Thyroid gland (tissue), 4 donors: Measurements from ENCODE around the gene MARK3.

Experiments
- POLR2A ChIP-seq, 2 donors: fragments of 450-650 bp; IDR thresholded peaks; one replicate each; pipeline ENCODE4 v1.6.1; 2017; ENCODE audit warnings: antibody characterized with exemption in 2 of 2, mild to moderate bottlenecking in 2 of 2, moderate library complexity in 1 of 2
- TF ChIP-seq, protein P1 (sequence below), 6 experiments: fragments of 200-600 bp in 3 of 6; fragments of 450-650 bp in 3 of 6; sonication (generic) in 3 of 6; IDR thresholded peaks; one replicate each; pipeline ENCODE4 v1.5.1; 2016 to 2019; ENCODE audit warnings: antibody characterized with exemption in 6 of 6, mild to moderate bottlenecking in 2 of 6, inconsistent platforms in 1 of 6, moderate library complexity in 1 of 6

DNA sequence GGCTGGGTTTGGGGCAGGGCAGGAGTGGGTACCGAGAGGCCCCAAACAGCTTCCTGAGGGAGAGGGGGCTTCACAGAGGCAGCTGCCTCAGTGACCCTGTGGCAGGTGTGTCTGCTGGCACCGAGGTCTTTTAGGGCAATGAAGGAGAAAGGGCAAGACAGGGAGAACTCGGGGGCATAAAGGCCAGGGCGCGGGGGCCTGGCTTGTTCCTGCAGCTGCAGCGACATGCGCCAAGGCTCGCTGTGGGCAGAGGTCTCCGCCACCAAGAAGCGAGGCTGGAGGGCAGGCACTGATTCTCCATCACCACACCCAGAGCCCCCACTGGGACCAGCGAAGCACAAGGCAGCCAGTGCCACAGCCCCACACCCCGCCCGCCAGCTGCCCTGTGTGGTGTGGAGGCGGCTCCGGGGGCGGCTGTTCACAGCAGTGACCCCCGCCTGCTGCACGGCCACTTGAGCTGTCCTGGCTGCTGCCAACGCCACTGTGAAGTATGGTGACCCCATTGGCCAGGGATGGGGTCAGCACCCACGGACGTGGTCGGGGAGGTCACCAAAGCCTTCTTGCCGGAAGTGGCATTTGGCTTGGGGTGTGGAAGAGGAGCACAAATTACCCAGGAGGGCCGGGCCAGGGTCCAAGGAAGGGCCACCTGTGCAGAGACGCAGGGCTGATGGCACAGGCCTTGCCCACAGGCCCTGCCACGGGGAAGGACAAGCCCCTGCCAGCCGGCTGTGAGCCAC, 160.9 kb downstream of the MARK3 start:
- TF ChIP-seq POLR2A (IDR thresholded peaks at IDR 0.05) = no peak
- TF ChIP-seq, protein P1, sequence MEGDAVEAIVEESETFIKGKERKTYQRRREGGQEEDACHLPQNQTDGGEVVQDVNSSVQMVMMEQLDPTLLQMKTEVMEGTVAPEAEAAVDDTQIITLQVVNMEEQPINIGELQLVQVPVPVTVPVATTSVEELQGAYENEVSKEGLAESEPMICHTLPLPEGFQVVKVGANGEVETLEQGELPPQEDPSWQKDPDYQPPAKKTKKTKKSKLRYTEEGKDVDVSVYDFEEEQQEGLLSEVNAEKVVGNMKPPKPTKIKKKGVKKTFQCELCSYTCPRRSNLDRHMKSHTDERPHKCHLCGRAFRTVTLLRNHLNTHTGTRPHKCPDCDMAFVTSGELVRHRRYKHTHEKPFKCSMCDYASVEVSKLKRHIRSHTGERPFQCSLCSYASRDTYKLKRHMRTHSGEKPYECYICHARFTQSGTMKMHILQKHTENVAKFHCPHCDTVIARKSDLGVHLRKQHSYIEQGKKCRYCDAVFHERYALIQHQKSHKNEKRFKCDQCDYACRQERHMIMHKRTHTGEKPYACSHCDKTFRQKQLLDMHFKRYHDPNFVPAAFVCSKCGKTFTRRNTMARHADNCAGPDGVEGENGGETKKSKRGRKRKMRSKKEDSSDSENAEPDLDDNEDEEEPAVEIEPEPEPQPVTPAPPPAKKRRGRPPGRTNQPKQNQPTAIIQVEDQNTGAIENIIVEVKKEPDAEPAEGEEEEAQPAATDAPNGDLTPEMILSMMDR (IDR thresholded peaks at IDR 0.05) = no peak
